Endothelial cell of umbilical vein (primary cell): ENCODE results near the gene HTT-AS. TPM values are rescaled to one million over a fixed set of nuclear protein-coding genes. Genes with fewer than 3 reads are reported as not detected.

Experiments used
- BruUV-seq: library from RNA; stranded (reverse); fragments of 400-500 nt; replicated peaks from 2 replicates; lab custom pipeline; 2021; lab: Mats Ljungman, UMichigan
- CTCF ChIA-PET: fragments of 300-600, 350-600 bp; sonication (Branson Sonifier 250); formaldehyde crosslinking; loops from one replicate; lab custom pipeline; 2021; ENCODE audit warnings: antibody characterized with exemption, inconsistent platforms; lab: Charles Lee
- POLR2A ChIA-PET: fragments of 300-600, 350-600 bp; sonication (Branson Sonifier 250); formaldehyde crosslinking; loops from one replicate; lab custom pipeline; 2021; ENCODE audit warnings: antibody characterized with exemption, inconsistent platforms; lab: Charles Lee
- DNase-seq: peaks from one replicate; pipeline ENCODE4 v3.0.0-alpha.2; 2011; ENCODE audit warnings: low read depth, low spot score
- FAIRE-seq: peaks from 2 replicates; lab custom pipeline; 2011; peaks lifted over from hg19 to GRCh38; lab: Jason Lieb, UNC
- H2AFZ ChIP-seq: 2 replicates; pipeline ENCODE4 v1.6.0; 2012; ENCODE audit warnings: low read depth, low read length, control low read depth, inconsistent platforms
- H3K27ac ChIP-seq: 2 replicates; pipeline ENCODE4 v1.5.1; 2011; ENCODE audit warnings: low read depth, mild to moderate bottlenecking, control low read depth, low read length, moderate library complexity; ENCODE audit not compliant: insufficient read depth
- H3K27me3 ChIP-seq, 2 experiments: 2 replicates each; pipeline versions ENCODE4 v1.6.0 to v1.6.1; 2011; ENCODE audit warnings: low read length in 2 of 2, mixed read lengths in 1 of 2; ENCODE audit not compliant: control insufficient read depth in 2 of 2, insufficient read depth in 2 of 2
- H3K36me3 ChIP-seq, 2 experiments: 2 replicates in 1 of 2; 3 replicates in 1 of 2; pipeline ENCODE4 v1.5.1; 2011; ENCODE audit warnings: low read length in 2 of 2, mild to moderate bottlenecking in 1 of 2, moderate library complexity in 1 of 2; ENCODE audit not compliant: control insufficient read depth in 2 of 2, insufficient read depth in 2 of 2; ENCODE audit errors: extremely low read depth in 1 of 2
- H3K4me1 ChIP-seq: 3 replicates; pipeline ENCODE4 v1.5.1; 2011; ENCODE audit warnings: mild to moderate bottlenecking, low read length; ENCODE audit not compliant: control insufficient read depth, insufficient read depth; ENCODE audit errors: extremely low read depth
- H3K4me2 ChIP-seq: 2 replicates; pipeline ENCODE4 v1.6.1; 2011; ENCODE audit warnings: low read length, control low read depth, mixed read lengths; ENCODE audit not compliant: insufficient read depth
- H3K4me3 ChIP-seq, 3 experiments: fragments of 200-600 bp in 1 of 3; sonication (generic), shearing (Covaris generic) in 1 of 3; replicated peaks in 1 of 3; 2 replicates each; pipeline ENCODE4 v1.5.1; 2011 to 2016; ENCODE audit warnings: control low read depth in 3 of 3, low read length in 3 of 3, mild to moderate bottlenecking in 2 of 3, inconsistent platforms in 1 of 3, low read depth in 1 of 3, moderate library complexity in 1 of 3; ENCODE audit not compliant: insufficient read depth in 1 of 3
- H3K79me2 ChIP-seq: 2 replicates; pipeline ENCODE4 v1.6.0; 2012; ENCODE audit warnings: low read length, inconsistent platforms; ENCODE audit not compliant: control insufficient read depth, insufficient read depth
- H3K9ac ChIP-seq: replicated peaks from 2 replicates; pipeline ENCODE3; 2011; ENCODE audit warnings: low read length, control low read depth; ENCODE audit not compliant: insufficient read depth; ENCODE audit errors: extremely low read depth
- H3K9me1 ChIP-seq: replicated peaks from 3 replicates; pipeline ENCODE4 v1.6.0; 2011; ENCODE audit warnings: mild to moderate bottlenecking, low read length; ENCODE audit not compliant: control insufficient read depth, insufficient read depth; ENCODE audit errors: extremely low read depth
- H3K9me3 ChIP-seq: replicated peaks from 2 replicates; pipeline ENCODE4 v1.5.1; 2012; ENCODE audit warnings: low read length, inconsistent platforms; ENCODE audit not compliant: control insufficient read depth, insufficient read depth
- H4K20me1 ChIP-seq: replicated peaks from 2 replicates; pipeline ENCODE3; 2011; ENCODE audit warnings: mild to moderate bottlenecking, low read length; ENCODE audit not compliant: control insufficient read depth, insufficient read depth; ENCODE audit errors: extremely low read depth
- EZH2 ChIP-seq: IDR thresholded peaks from 2 replicates; pipeline ENCODE4 v1.6.1; 2012; ENCODE audit warnings: borderline replicate concordance, low read depth, mild to moderate bottlenecking, moderate library complexity, low read length, inconsistent platforms; ENCODE audit not compliant: severe bottlenecking
- FOS ChIP-seq: IDR thresholded peaks from 2 replicates; pipeline ENCODE4 v1.6.1; 2011; ENCODE audit warnings: mild to moderate bottlenecking, low read length, moderate library complexity, borderline replicate concordance; ENCODE audit not compliant: insufficient read depth
- GATA2 ChIP-seq: IDR thresholded peaks from 2 replicates; pipeline ENCODE4 v1.7.0; 2011; ENCODE audit warnings: low read depth, mild to moderate bottlenecking, moderate library complexity, mixed read lengths, low read length; ENCODE audit not compliant: insufficient read length, insufficient read depth
- JUN ChIP-seq: IDR thresholded peaks from 2 replicates; pipeline ENCODE4 v1.6.1; 2011; ENCODE audit warnings: borderline replicate concordance, low read depth; ENCODE audit not compliant: insufficient read length, insufficient read depth
- MYC ChIP-seq: IDR thresholded peaks from one replicate; pipeline ENCODE4 v1.6.1; 2011; ENCODE audit warnings: mild to moderate bottlenecking, low read depth, low read length
- POLR2A ChIP-seq: IDR thresholded peaks from 2 replicates; pipeline ENCODE4 v1.6.1; 2012; ENCODE audit warnings: low read depth, mild to moderate bottlenecking, control low read depth, low read length
- POLR2AphosphoS5 ChIP-seq: IDR thresholded peaks from 2 replicates; pipeline ENCODE4 v1.6.1; 2012; ENCODE audit warnings: low read depth, mild to moderate bottlenecking, control low read depth, low read length, moderate library complexity; ENCODE audit not compliant: insufficient read depth
- dilution Hi-C: fragments of 300-500 bp; cut with MboI; formaldehyde crosslinking; loops from one replicate; pipeline ENCODE4 v1.15.0; 2019; ENCODE audit warnings: low sequenced_read_pairs; ENCODE audit not compliant: extremely low pct_ligation_motif_present
- intact Hi-C: fragments of 100-400 bp; cut with micrococcal nuclease; formaldehyde crosslinking; loops from one replicate; pipeline ENCODE4 v1.10.0; 2022
- polyA plus RNA-seq, 4 experiments: library from polyadenylated mRNA; depleted of rRNA in 3 of 4; stranded (reverse) in 3 of 4; unstranded in 1 of 4; fragments of >200 nt; gene quantifications; 2 replicates each; pipeline versions ENCODE4 v1.2.1 to v1.2.3, GENCODE V29; 2011 to 2012; ENCODE audit warnings: missing spikeins in 1 of 4
- total RNA-seq: library from RNA; stranded (reverse); gene quantifications from 2 replicates; pipeline ENCODE4 v1.2.3, GENCODE V29; 2021
- TF ChIP-seq, protein P1 (sequence below), 2 donors: IDR thresholded peaks; 1 replicate in 1 of 2; 2 replicates in 1 of 2; pipeline ENCODE4 v1.5.1; 2011; ENCODE audit warnings: low read length in 2 of 2, mild to moderate bottlenecking in 2 of 2, moderate library complexity in 2 of 2, control low read depth in 1 of 2, inconsistent platforms in 1 of 2, low read depth in 1 of 2; ENCODE audit not compliant: insufficient read depth in 1 of 2; ENCODE audit errors: extremely low read depth in 1 of 2
- TF ChIP-seq, protein P2 (sequence below): IDR thresholded peaks from 2 replicates; pipeline ENCODE4 v1.6.1; 2011; ENCODE audit not compliant: insufficient read depth, insufficient read length

The HTT-AS gene
- total and polyA plus RNA-seq, 2 donors (not counting 3 experiments of a cell fraction or from before 2014, with no cell fraction given): not detected

DNA sequence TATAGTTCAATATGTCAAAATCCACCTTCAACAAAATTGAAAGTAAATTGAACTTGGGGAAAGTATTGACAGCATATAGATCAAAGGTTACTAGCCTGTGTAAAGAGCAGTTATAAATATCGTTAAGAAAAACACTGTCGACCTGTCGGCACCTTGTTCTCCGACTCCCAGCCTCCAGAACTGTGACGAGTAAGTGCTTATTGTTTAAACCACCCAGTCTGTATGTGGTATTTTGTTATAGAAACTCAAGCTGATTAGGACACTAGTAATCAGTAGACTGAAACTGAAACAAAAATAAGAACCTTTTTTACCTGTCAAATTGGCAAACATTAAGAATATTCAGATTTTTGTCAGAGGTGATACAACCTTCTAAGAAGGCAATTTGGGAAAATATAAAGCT lies 17.1 kb upstream of the HTT-AS start:
- Histone ChIP-seq H3K9ac (no peak overlapping the region), H3K9me3 (no peaks in the 10 kb centered on the region), H4K20me1 (no peaks in the 10 kb centered on the region), H3K4me2 (no peak overlapping the region), H3K4me1 (no peaks in the 10 kb centered on the region), H3K27ac (no peak overlapping the region), H3K79me2 (peaks cover 3% of the 10 kb centered on the region), H3K36me3 (peaks cover 0 to 2% of the 10 kb centered on the region in 2 experiments), H3K27me3 (no peaks in the 10 kb centered on the region), H2AFZ (no peak overlapping the region), H3K9me1 (no peaks in the 10 kb centered on the region), H3K4me3 (no peak overlapping the region)
- TF ChIP-seq EZH2: no peak
- TF ChIP-seq GATA2: no peak
- no peak for TF ChIP-seq FOS
- no peak for TF ChIP-seq JUN
- no peak for TF ChIP-seq POLR2A
- no peak for TF ChIP-seq MYC
- TF ChIP-seq, protein P1, sequence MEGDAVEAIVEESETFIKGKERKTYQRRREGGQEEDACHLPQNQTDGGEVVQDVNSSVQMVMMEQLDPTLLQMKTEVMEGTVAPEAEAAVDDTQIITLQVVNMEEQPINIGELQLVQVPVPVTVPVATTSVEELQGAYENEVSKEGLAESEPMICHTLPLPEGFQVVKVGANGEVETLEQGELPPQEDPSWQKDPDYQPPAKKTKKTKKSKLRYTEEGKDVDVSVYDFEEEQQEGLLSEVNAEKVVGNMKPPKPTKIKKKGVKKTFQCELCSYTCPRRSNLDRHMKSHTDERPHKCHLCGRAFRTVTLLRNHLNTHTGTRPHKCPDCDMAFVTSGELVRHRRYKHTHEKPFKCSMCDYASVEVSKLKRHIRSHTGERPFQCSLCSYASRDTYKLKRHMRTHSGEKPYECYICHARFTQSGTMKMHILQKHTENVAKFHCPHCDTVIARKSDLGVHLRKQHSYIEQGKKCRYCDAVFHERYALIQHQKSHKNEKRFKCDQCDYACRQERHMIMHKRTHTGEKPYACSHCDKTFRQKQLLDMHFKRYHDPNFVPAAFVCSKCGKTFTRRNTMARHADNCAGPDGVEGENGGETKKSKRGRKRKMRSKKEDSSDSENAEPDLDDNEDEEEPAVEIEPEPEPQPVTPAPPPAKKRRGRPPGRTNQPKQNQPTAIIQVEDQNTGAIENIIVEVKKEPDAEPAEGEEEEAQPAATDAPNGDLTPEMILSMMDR (IDR thresholded peaks at IDR 0.05; ENCODE audit: extremely low read depth in 1 of 2, insufficient read depth in 1 of 2, low read depth in 1 of 2, low read length in 2 of 2): no peak
- TF ChIP-seq, protein P2, sequence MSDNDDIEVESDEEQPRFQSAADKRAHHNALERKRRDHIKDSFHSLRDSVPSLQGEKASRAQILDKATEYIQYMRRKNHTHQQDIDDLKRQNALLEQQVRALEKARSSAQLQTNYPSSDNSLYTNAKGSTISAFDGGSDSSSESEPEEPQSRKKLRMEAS: no peak
- TF ChIP-seq POLR2AphosphoS5: no peak
- no TSS peak for BruUV-seq
- CTCF ChIA-PET: no interaction called here
- POLR2A ChIA-PET: no interaction called here
- FAIRE-seq (no peak), DNase-seq (no peak)
- intact Hi-C loops (no loop called here), dilution Hi-C loops (no loop called here)
